ENCODE measurements around the gene TTC33. TPM values are rescaled to one million over a fixed set of nuclear protein-coding genes. Genes with fewer than 3 reads are reported as not detected.

TTC33 gene
- total and polyA plus RNA-seq, 2 of the 13 experiments (the other 11 are each of a cell fraction or from before 2014, with no cell fraction given) = 4.5 to 20.0 TPM

DNA sequence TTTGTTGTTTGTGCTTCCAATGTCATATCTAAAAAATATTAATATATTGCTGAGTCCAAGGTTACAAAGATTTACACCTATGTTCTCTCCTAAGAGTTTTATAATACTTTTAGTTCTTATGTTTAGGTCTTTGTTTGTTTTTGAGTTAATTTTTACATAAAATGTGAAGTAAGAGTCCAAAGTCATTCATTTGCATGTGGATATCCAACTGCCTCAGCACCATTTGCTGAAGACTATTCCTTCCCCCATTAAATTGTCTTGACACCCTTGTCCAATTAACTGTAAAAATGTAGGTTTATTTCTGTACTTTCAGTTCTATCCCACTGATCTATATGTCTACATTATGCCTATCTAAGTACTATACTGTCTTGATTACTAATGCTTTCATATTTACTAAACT is 35.7 kb downstream of the TTC33 start:
- Histone ChIP-seq H3K4me3 (replicated peaks in 1 of 3; ENCODE audit: insufficient read depth in 1 of 3, low read depth in 2 of 3, low read length in 3 of 3) (no peak overlapping the region), H3K79me2 (ENCODE audit: insufficient read depth, low read length) (no peaks in the 10 kb centered on the region), H3K27ac (ENCODE audit: extremely low read length, insufficient read depth, low read length) (no peak overlapping the region), H3K4me2 (ENCODE audit: low read depth, low read length) (no peak overlapping the region), H3K36me3 (replicated peaks in 1 of 2; ENCODE audit: control insufficient read depth in 1 of 2, insufficient read depth in 2 of 2, low read length in 2 of 2) (peaks cover 0 to 5% of the 10 kb centered on the region in 2 experiments; a peak in 2 of 5 replicates), H3K27me3 (ENCODE audit: control insufficient read depth in 1 of 2, insufficient read depth in 2 of 2, low read length in 2 of 2) (no peaks in the 10 kb centered on the region), H3K9ac (ENCODE audit: insufficient read depth, low read depth, low read length) (no peak overlapping the region), H3K4me1 (ENCODE audit: insufficient read depth, low read length) (peaks cover 17% of the 10 kb centered on the region), H4K20me1 (ENCODE audit: insufficient read depth, low read length) (no peaks in the 10 kb centered on the region), H2AFZ (ENCODE audit: low read length) (no peak overlapping the region), H3K9me3 (ENCODE audit: low read length) (no peaks in the 10 kb centered on the region)
- DNase-seq (ENCODE audit: low spot score) (no peak), ATAC-seq (no peak; the same call in 2 of the 3 replicates), FAIRE-seq (no peak)
- ChIA-PET CTCF (ENCODE audit: low intra/inter-chr PET ratio, low total read pairs) (no interaction called here), POLR2A (no interaction called here)
- no TSS peak for BruUV-seq (replicated peaks)
- peak; percentile 40; the same call in 1 of the 2 replicates for TF ChIP-seq HNF4A (CRISPR knock-in tag; IDR thresholded peaks at IDR 0.05)
- TF ChIP-seq PAXIP1 (CRISPR knock-in tag; conservative IDR thresholded peaks at IDR 0.05) = 0 out of 2 replicates have a peak, but pooled peaks have one; percentile 21
- TF ChIP-seq HNF1A (IDR thresholded peaks at IDR 0.05; ENCODE audit: low read depth) = 0 out of 2 replicates have a peak, but pooled peaks have one; percentile 38
- no peak for TF ChIP-seq HNF1A (CRISPR knock-in tag; IDR thresholded peaks at IDR 0.05; ENCODE audit: borderline replicate concordance)
- no peak for TF ChIP-seq ZNF20 (CRISPR knock-in tag; IDR thresholded peaks at IDR 0.05)
- TF ChIP-seq PRDM15 (CRISPR knock-in tag; IDR thresholded peaks at IDR 0.05) = no peak
- no peak for TF ChIP-seq SMYD3 (CRISPR knock-in tag; IDR thresholded peaks at IDR 0.05)
- in situ Hi-C loops (cut with HindIII; ENCODE audit: extremely low pct_ligation_motif_present, low pct_unique_long_range_greater_than_20kb) (no loop called here), intact Hi-C loops (cut with micrococcal nuclease; ENCODE audit: unreplicated experiment) (no loop called here)
